IMR-90 (cell line): ENCODE results near the gene AGBL1. TPM values are rescaled to one million over a fixed set of nuclear protein-coding genes. Genes with fewer than 3 reads are reported as not detected.

Experiments
- ATAC-seq: fragments of 200-7000 bp; cut with Tn5 transposase; 2 replicates; pipeline ENCODE4 v1.9.1; 2020; ENCODE audit warnings: low read depth, mild to moderate bottlenecking, moderate library complexity
- BruUV-seq: library from RNA; stranded (reverse); fragments of 400-500 nt; replicated peaks from 2 replicates; lab custom pipeline; 2021; lab: Mats Ljungman, UMichigan
- CTCF ChIA-PET: fragments of 300-600 bp; formaldehyde crosslinking; extraction: SDS; loops from one replicate; lab custom pipeline; 2021; ENCODE audit warnings: antibody characterized with exemption; lab: Yijun Ruan, JAX
- POLR2A ChIA-PET: fragments of 300-600 bp; sonication (Branson Sonifier 250); formaldehyde crosslinking; loops from one replicate; lab custom pipeline; 2022; ENCODE audit warnings: antibody characterized with exemption; ENCODE audit not compliant: unreplicated experiment; lab: Charles Lee
- DNase-seq: peaks from one replicate; pipeline ENCODE4 v3.0.0; 2013
- H2AFZ ChIP-seq: replicated peaks from 2 replicates; pipeline ENCODE3; 2013; ENCODE audit warnings: low read length, mild to moderate bottlenecking; ENCODE audit not compliant: poor library complexity
- H2AK5ac ChIP-seq: 2 replicates; pipeline ENCODE4 v1.6.1; 2013; ENCODE audit warnings: low read depth, low read length, inconsistent platforms
- H2AK9ac ChIP-seq: replicated peaks from 2 replicates; pipeline ENCODE3; 2013; ENCODE audit warnings: mild to moderate bottlenecking, low read depth, low read length, moderate library complexity; ENCODE audit not compliant: poor library complexity
- H2BK120ac ChIP-seq: 2 replicates; pipeline ENCODE4 v1.6.1; 2013; ENCODE audit warnings: low read depth, low read length, inconsistent platforms
- H2BK15ac ChIP-seq: 3 replicates; pipeline ENCODE4 v1.6.1; 2013; ENCODE audit warnings: low read depth, low read length, inconsistent platforms
- H2BK20ac ChIP-seq: 2 replicates; pipeline ENCODE4 v1.6.1; 2013; ENCODE audit warnings: low read depth, mild to moderate bottlenecking, inconsistent platforms, low read length, moderate library complexity
- H2BK5ac ChIP-seq: 2 replicates; pipeline ENCODE4 v1.6.1; 2013; ENCODE audit warnings: mild to moderate bottlenecking, low read depth, low read length, inconsistent platforms; ENCODE audit not compliant: poor library complexity, severe bottlenecking
- H3K14ac ChIP-seq: replicated peaks from 2 replicates; pipeline ENCODE4 v1.6.1; 2013; ENCODE audit warnings: low read depth, low read length, inconsistent platforms
- H3K18ac ChIP-seq: 2 replicates; pipeline ENCODE4 v1.6.1; 2013; ENCODE audit warnings: low read depth, low read length, control low read depth
- H3K23ac ChIP-seq: 2 replicates; pipeline ENCODE4 v1.6.1; 2013; ENCODE audit warnings: low read depth, low read length, inconsistent platforms
- H3K27ac ChIP-seq: 2 replicates; pipeline ENCODE4 v1.5.1; 2013; ENCODE audit warnings: mild to moderate bottlenecking, control low read depth, low read length; ENCODE audit not compliant: insufficient read depth
- H3K27me3 ChIP-seq: 2 replicates; pipeline ENCODE4 v1.6.1; 2013; ENCODE audit warnings: low read length; ENCODE audit not compliant: control insufficient read depth, insufficient read depth
- H3K36me3 ChIP-seq: 2 replicates; pipeline ENCODE4 v1.6.1; 2013; ENCODE audit warnings: low read length, mixed read lengths; ENCODE audit not compliant: control insufficient read depth, insufficient read depth
- H3K4ac ChIP-seq: 2 replicates; pipeline ENCODE4 v1.6.1; 2013; ENCODE audit warnings: low read depth, low read length, inconsistent platforms
- H3K4me1 ChIP-seq: 2 replicates; pipeline ENCODE4 v1.6.1; 2013; ENCODE audit warnings: low read length, mixed read lengths; ENCODE audit not compliant: control insufficient read depth, insufficient read depth
- H3K4me2 ChIP-seq: 2 replicates; pipeline ENCODE4 v1.6.1; 2013; ENCODE audit warnings: low read depth, mild to moderate bottlenecking, control low read depth, low read length, moderate library complexity
- H3K4me3 ChIP-seq: 2 replicates; pipeline ENCODE4 v1.5.1; 2013; ENCODE audit warnings: low read depth, mild to moderate bottlenecking, control low read depth, low read length, moderate library complexity; ENCODE audit not compliant: insufficient read depth
- H3K56ac ChIP-seq: 2 replicates; pipeline ENCODE4 v1.6.1; 2013; ENCODE audit warnings: low read length, inconsistent platforms; ENCODE audit not compliant: insufficient read depth; ENCODE audit errors: extremely low read depth
- H3K79me1 ChIP-seq, 2 experiments: 2 replicates each; pipeline ENCODE4 v1.6.1; 2013; ENCODE audit warnings: low read length in 2 of 2, inconsistent platforms in 1 of 2, low read depth in 1 of 2
- H3K9ac ChIP-seq: 2 replicates; pipeline ENCODE4 v1.6.1; 2013; ENCODE audit warnings: low read depth, low read length, control low read depth
- H3K9me1 ChIP-seq: 2 replicates; pipeline ENCODE4 v1.6.1; 2013; ENCODE audit warnings: low read length, inconsistent platforms; ENCODE audit not compliant: insufficient read depth
- H3K9me3 ChIP-seq: 2 replicates; pipeline ENCODE4 v1.6.1; 2013; ENCODE audit warnings: low read length; ENCODE audit not compliant: control insufficient read depth, insufficient read depth
- H4K20me1 ChIP-seq: 2 replicates; pipeline ENCODE4 v1.6.1; 2013; ENCODE audit warnings: low read length, inconsistent platforms; ENCODE audit not compliant: insufficient read depth
- H4K5ac ChIP-seq: 2 replicates; pipeline ENCODE4 v1.6.1; 2013; ENCODE audit warnings: mild to moderate bottlenecking, low read depth, low read length, control low read depth
- H4K8ac ChIP-seq, 2 experiments: 2 replicates each; pipeline ENCODE4 v1.6.1; 2013; ENCODE audit warnings: low read depth in 2 of 2, low read length in 2 of 2, control low read depth in 1 of 2, inconsistent platforms in 1 of 2
- H4K91ac ChIP-seq: 2 replicates; pipeline ENCODE4 v1.6.1; 2013; ENCODE audit warnings: low read depth, low read length, inconsistent platforms; ENCODE audit not compliant: insufficient read depth
- BHLHE40 ChIP-seq: fragments of 150-350 bp; IDR thresholded peaks from 2 replicates; pipeline ENCODE4 v1.6.1; 2016; ENCODE audit warnings: mild to moderate bottlenecking, low read depth, low read length
- CEBPB ChIP-seq: IDR thresholded peaks from 2 replicates; pipeline ENCODE4 v1.6.1; 2012; ENCODE audit warnings: low read depth, low read length, improper control_type of control experiment
- CHD1 ChIP-seq: IDR thresholded peaks from 2 replicates; pipeline ENCODE4 v1.6.1; 2012; ENCODE audit warnings: low read depth, low read length, improper control_type of control experiment
- ELK1 ChIP-seq: fragments of 150-350 bp; IDR thresholded peaks from 2 replicates; pipeline ENCODE4 v1.6.1; 2016; ENCODE audit warnings: low read depth, mild to moderate bottlenecking, low read length, moderate library complexity, borderline replicate concordance
- FOS ChIP-seq: fragments of 150-350 bp; IDR thresholded peaks from 2 replicates; pipeline ENCODE4 v1.6.1; 2016; ENCODE audit warnings: low read depth, low read length
- MAFK ChIP-seq: IDR thresholded peaks from 2 replicates; pipeline ENCODE4 v1.6.1; 2012; ENCODE audit warnings: low read depth, low read length, improper control_type of control experiment
- MAZ ChIP-seq: IDR thresholded peaks from 2 replicates; pipeline ENCODE4 v1.6.1; 2012; ENCODE audit warnings: low read depth, mild to moderate bottlenecking, low read length, improper control_type of control experiment, moderate library complexity, borderline replicate concordance
- MXI1 ChIP-seq: IDR thresholded peaks from 2 replicates; pipeline ENCODE4 v1.6.1; 2012; ENCODE audit warnings: low read depth, mild to moderate bottlenecking, low read length, moderate library complexity, borderline replicate concordance
- NFE2L2 ChIP-seq: fragments of 150-350 bp; IDR thresholded peaks from 2 replicates; pipeline ENCODE4 v1.6.1; 2016; ENCODE audit warnings: low read depth, mild to moderate bottlenecking, low read length
- POLR2A ChIP-seq: IDR thresholded peaks from 2 replicates; pipeline ENCODE4 v1.6.1; 2012; ENCODE audit warnings: mild to moderate bottlenecking, low read depth, low read length
- RAD21 ChIP-seq: IDR thresholded peaks from 2 replicates; pipeline ENCODE4 v1.6.1; 2012; ENCODE audit warnings: low read length, improper control_type of control experiment
- RCOR1 ChIP-seq: IDR thresholded peaks from 2 replicates; pipeline ENCODE4 v1.6.1; 2012; ENCODE audit warnings: mild to moderate bottlenecking, low read length, improper control_type of control experiment; ENCODE audit not compliant: insufficient replicate concordance
- RFX5 ChIP-seq: IDR thresholded peaks from 2 replicates; pipeline ENCODE4 v1.8.0; 2012; ENCODE audit warnings: low read depth, mild to moderate bottlenecking, low read length, moderate library complexity
- SMC3 ChIP-seq: fragments of 150-350 bp; IDR thresholded peaks from 2 replicates; pipeline ENCODE4 v1.6.1; 2016; ENCODE audit warnings: low read depth, mild to moderate bottlenecking, antibody characterized with exemption, low read length, moderate library complexity
- WGBS, 2 experiments: methylation state at CpG; one replicate each; pipeline versions ENCODE4 v1.1.5 to v1.1.7; 2013; ENCODE audit warnings: missing lambda C conversion rate in 2 of 2; ENCODE audit not compliant: insufficient read length in 1 of 2; ENCODE audit errors: extremely low coverage in 2 of 2; 5-methylcytosine and 5-hydroxymethylcytosine counted together
- dilution Hi-C: fragments of 300-500 bp; cut with HindIII; formaldehyde crosslinking; loops from one replicate; pipeline ENCODE4 v1.14.3; 2018; ENCODE audit warnings: low sequenced_read_pairs; ENCODE audit not compliant: unreplicated experiment
- in situ Hi-C: fragments of 300-500 bp; cut with MboI; formaldehyde crosslinking; loops from 3 replicates; pipeline ENCODE4 v1.14.3; 2019; ENCODE audit warnings: low sequenced_read_pairs, inconsistent platforms, mixed read lengths
- intact Hi-C: fragments of 100-400 bp; cut with micrococcal nuclease; formaldehyde crosslinking; loops from 2 replicates; pipeline ENCODE4 v1.10.0; 2022
- polyA plus RNA-seq, 3 experiments: library from polyadenylated mRNA; depleted of rRNA; stranded (reverse); fragments of >200 nt; gene quantifications; 2 replicates each; pipeline ENCODE4 v1.2.3, GENCODE V29; 2012; ENCODE audit warnings: low replicate concordance in 1 of 3
- total RNA-seq: library from RNA; depleted of rRNA; stranded (reverse); fragments of >200 nt; gene quantifications from 2 replicates; pipeline ENCODE4 v1.2.3, GENCODE V29; 2012
- TF ChIP-seq, protein P1 (sequence below): fragments of 150-350 bp; IDR thresholded peaks from 2 replicates; pipeline ENCODE4 v1.6.1; 2017; ENCODE audit warnings: mild to moderate bottlenecking, antibody characterized with exemption, low read length, low read depth
- TF ChIP-seq, protein P2 (sequence below): conservative IDR thresholded peaks from 2 replicates; pipeline ENCODE4 v1.5.1; 2012; ENCODE audit warnings: mild to moderate bottlenecking, low read depth, low read length, improper control_type of control experiment

The AGBL1 gene
- total and polyA plus RNA-seq, 2 of the 4 experiments (the other 2 are of a cell fraction) = not detected

GRCh38 chr15:86743283-86743903 lies 663.7 kb downstream of the AGBL1 start:
- no peak overlapping the region for H4K8ac ChIP-seq
- in situ Hi-C loops = no loop called here
- no peak overlapping the region for H2BK15ac ChIP-seq
- H3K79me1 ChIP-seq = no peaks in the 10 kb centered on the region
- BruUV-seq = no TSS peak
- H3K18ac ChIP-seq = no peak overlapping the region
- H3K4me1 ChIP-seq = no peaks in the 10 kb centered on the region
- POLR2A ChIA-PET = no interaction called here
- H2AK9ac ChIP-seq = no peak overlapping the region
- CTCF ChIA-PET = no interaction called here
- no peak overlapping the region for H2AK5ac ChIP-seq
- no peaks in the 10 kb centered on the region for H3K27me3 ChIP-seq
- no peak overlapping the region for H3K4ac ChIP-seq
- no peak overlapping the region for H3K27ac ChIP-seq
- H2BK5ac ChIP-seq = no peak overlapping the region
- H3K14ac ChIP-seq = no peak overlapping the region
- WGBS, 2 experiments = no CpG with 5 or more reads among the region's 6 CpGs
- H2BK120ac ChIP-seq = no peak overlapping the region
- dilution Hi-C loops = no loop called here
- no peak for ATAC-seq
- intact Hi-C loops = no loop called here
- no peaks in the 10 kb centered on the region for H4K20me1 ChIP-seq
- H4K5ac ChIP-seq = no peak overlapping the region
- no peak overlapping the region for H2BK20ac ChIP-seq
- no peak overlapping the region for H3K4me2 ChIP-seq
- no peak overlapping the region for H3K9ac ChIP-seq
- H2AFZ ChIP-seq = no peak overlapping the region
- peaks cover 7% of the 10 kb centered on the region for H3K9me3 ChIP-seq
- no peak overlapping the region for H3K56ac ChIP-seq
- no peak overlapping the region for H3K23ac ChIP-seq
- no peaks in the 10 kb centered on the region for H3K9me1 ChIP-seq
- no peak overlapping the region for H3K4me3 ChIP-seq
- H3K36me3 ChIP-seq = no peaks in the 10 kb centered on the region
- TF ChIP-seq CHD1 = no peak
- no peak for TF ChIP-seq MAZ
- TF ChIP-seq CEBPB = no peak
- no peak for TF ChIP-seq SMC3
- no peak for TF ChIP-seq RCOR1
- TF ChIP-seq MAFK = no peak
- TF ChIP-seq POLR2A = no peak
- no peak for TF ChIP-seq MXI1
- no peak for TF ChIP-seq ELK1
- TF ChIP-seq BHLHE40 = no peak
- TF ChIP-seq, protein P1, sequence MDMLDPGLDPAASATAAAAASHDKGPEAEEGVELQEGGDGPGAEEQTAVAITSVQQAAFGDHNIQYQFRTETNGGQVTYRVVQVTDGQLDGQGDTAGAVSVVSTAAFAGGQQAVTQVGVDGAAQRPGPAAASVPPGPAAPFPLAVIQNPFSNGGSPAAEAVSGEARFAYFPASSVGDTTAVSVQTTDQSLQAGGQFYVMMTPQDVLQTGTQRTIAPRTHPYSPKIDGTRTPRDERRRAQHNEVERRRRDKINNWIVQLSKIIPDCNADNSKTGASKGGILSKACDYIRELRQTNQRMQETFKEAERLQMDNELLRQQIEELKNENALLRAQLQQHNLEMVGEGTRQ = no peak
- no peak for TF ChIP-seq FOS
- TF ChIP-seq, protein P2, sequence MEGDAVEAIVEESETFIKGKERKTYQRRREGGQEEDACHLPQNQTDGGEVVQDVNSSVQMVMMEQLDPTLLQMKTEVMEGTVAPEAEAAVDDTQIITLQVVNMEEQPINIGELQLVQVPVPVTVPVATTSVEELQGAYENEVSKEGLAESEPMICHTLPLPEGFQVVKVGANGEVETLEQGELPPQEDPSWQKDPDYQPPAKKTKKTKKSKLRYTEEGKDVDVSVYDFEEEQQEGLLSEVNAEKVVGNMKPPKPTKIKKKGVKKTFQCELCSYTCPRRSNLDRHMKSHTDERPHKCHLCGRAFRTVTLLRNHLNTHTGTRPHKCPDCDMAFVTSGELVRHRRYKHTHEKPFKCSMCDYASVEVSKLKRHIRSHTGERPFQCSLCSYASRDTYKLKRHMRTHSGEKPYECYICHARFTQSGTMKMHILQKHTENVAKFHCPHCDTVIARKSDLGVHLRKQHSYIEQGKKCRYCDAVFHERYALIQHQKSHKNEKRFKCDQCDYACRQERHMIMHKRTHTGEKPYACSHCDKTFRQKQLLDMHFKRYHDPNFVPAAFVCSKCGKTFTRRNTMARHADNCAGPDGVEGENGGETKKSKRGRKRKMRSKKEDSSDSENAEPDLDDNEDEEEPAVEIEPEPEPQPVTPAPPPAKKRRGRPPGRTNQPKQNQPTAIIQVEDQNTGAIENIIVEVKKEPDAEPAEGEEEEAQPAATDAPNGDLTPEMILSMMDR = no peak
- no peak for TF ChIP-seq RAD21
- no peak for TF ChIP-seq RFX5
- no peak for TF ChIP-seq NFE2L2
- no peak overlapping the region for H4K91ac ChIP-seq
- no peak for DNase-seq
